ENCODE results near the gene PALM. TPM values are rescaled to one million over a fixed set of nuclear protein-coding genes. Genes with fewer than 3 reads are reported as not detected.
"Not testable (repeated sequence)": the region's sequence is repeated elsewhere in the genome, so short reads cannot be mapped to it uniquely, and the experiment has no call there.

The PALM gene
- 4.4 and 4.6 TPM in 2 replicates for total RNA-seq (2014; rRNA removed; shearing (Covaris generic))

GRCh38 chr19:708154-709143, at the start of gene PALM:
PALM (plus strand) TSS chr19:708935; CDS start chr19:709147, 212 bp downstream.
- H3K27ac ChIP-seq: no peak within 1 kb of the TSS
- DNase-seq: peak in 1 of 2 experiments; percentile 40
- H3K9me3 ChIP-seq (replicated peaks): no peaks in the 10 kb centered on the region

GRCh38 chr19:660793-661426, 47.8 kb upstream of the PALM start:
- H3K4me1 ChIP-seq: peaks cover 10% of the 10 kb centered on the region
- H3K9me3 ChIP-seq (replicated peaks): no peaks in the 10 kb centered on the region
- no peaks in the 10 kb centered on the region; the same call in 1 of the 2 replicates for H3K36me3 ChIP-seq
- no peak overlapping the region for H3K4me3 ChIP-seq
- no peak for DNase-seq
- no peaks in the 10 kb centered on the region for H3K27me3 ChIP-seq
- H3K27ac ChIP-seq: no peak overlapping the region

More at GRCh38 chr19:708154-709143, at the start of gene PALM:
- Histone ChIP-seq H3K4me3 (peak within 1 kb of the TSS; percentile 55), H3K4me1 (no peaks in the 10 kb centered on the region), H3K36me3 (no peaks in the 10 kb centered on the region), H3K27me3 (peaks cover 14% of the 10 kb centered on the region; the same call in 1 of the 2 replicates)

GRCh38 chr19:661427-662196, 47.1 kb upstream of the PALM start:
- H3K9me3 ChIP-seq (replicated peaks): no peaks in the 10 kb centered on the region
- H3K36me3 ChIP-seq: no peaks in the 10 kb centered on the region; the same call in 1 of the 2 replicates
- no peaks in the 10 kb centered on the region for H3K27me3 ChIP-seq
- H3K4me3 ChIP-seq: peak overlapping the region; percentile 96
- DNase-seq: no peak
- peaks cover 10% of the 10 kb centered on the region for H3K4me1 ChIP-seq
- 0 out of 2 replicates have a peak overlapping the region, but pooled peaks have one; percentile 38 for H3K27ac ChIP-seq

GRCh38 chr19:662207-662961, 46.4 kb upstream of the PALM start:
- no peaks in the 10 kb centered on the region for H3K9me3 ChIP-seq (replicated peaks)
- peak; percentile 34 to 36 for DNase-seq
- H3K36me3 ChIP-seq: no peaks in the 10 kb centered on the region; the same call in 1 of the 2 replicates
- peak overlapping the region; percentile 38; the same call in 1 of the 2 replicates for H3K27ac ChIP-seq
- peak overlapping the region; percentile 96 for H3K4me3 ChIP-seq
- H3K27me3 ChIP-seq: no peaks in the 10 kb centered on the region
- H3K4me1 ChIP-seq: peaks cover 2% of the 10 kb centered on the region; the same call in 1 of the 2 replicates

- DNase-seq: peak; percentile 86 to 90
- Histone ChIP-seq H3K4me1 (no peaks in the 10 kb centered on the region), H3K36me3 (no peaks in the 10 kb centered on the region), H3K9me3 (replicated peaks) (no peaks in the 10 kb centered on the region), H3K4me3 (peak within 1 kb of the TSS; percentile 96), H3K27ac (peak within 1 kb of the TSS; percentile 38; the same call in 1 of the 2 replicates), H3K27me3 (no peaks in the 10 kb centered on the region)
These were observed 45.6 kb upstream of the PALM start, which contains the start of gene RNF126 for GRCh38 chr19:662962-663681. RNF126 (minus strand) TSS chr19:663214; CDS start chr19:663121, 93 bp downstream.

- Histone ChIP-seq H3K27ac (no peak overlapping the region), H3K4me1 (no peaks in the 10 kb centered on the region), H3K27me3 (no peaks in the 10 kb centered on the region), H3K4me3 (peak overlapping the region; percentile 54), H3K9me3 (replicated peaks) (peaks cover 3% of the 10 kb centered on the region; the same call in 1 of the 2 replicates), H3K36me3 (no peaks in the 10 kb centered on the region)
- DNase-seq: no peak
These were observed 45.0 kb upstream of the PALM start for GRCh38 chr19:663682-664117.

GRCh38 chr19:664913-665443, 43.8 kb upstream of the PALM start:
- H3K4me3 ChIP-seq: no peak overlapping the region

GRCh38 chr19:666985-667573, 41.7 kb upstream of the PALM start:
- H3K4me3 ChIP-seq; H3K27me3 ChIP-seq; H3K27ac ChIP-seq; H3K36me3 ChIP-seq; H3K4me1 ChIP-seq; H3K9me3 ChIP-seq (replicated peaks); DNase-seq: not testable (repeated sequence)

More at GRCh38 chr19:664913-665443, 43.8 kb upstream of the PALM start:
- Histone ChIP-seq H3K27ac (no peak overlapping the region), H3K9me3 (replicated peaks) (peaks cover 4% of the 10 kb centered on the region; the same call in 1 of the 2 replicates), H3K4me1 (0 out of 2 replicates have a peak, but pooled peaks cover 3% of the 10 kb centered on the region), H3K36me3 (no peaks in the 10 kb centered on the region), H3K27me3 (no peaks in the 10 kb centered on the region)
- peak; percentile 80 to 89 for DNase-seq

GRCh38 chr19:668675-669434, 39.9 kb upstream of the PALM start:
- peak; percentile 40 to 51 for DNase-seq
- H3K27ac ChIP-seq: peak overlapping the region; percentile 28; the same call in 1 of the 2 replicates
- H3K36me3 ChIP-seq; H3K4me3 ChIP-seq; H3K4me1 ChIP-seq; H3K27me3 ChIP-seq; H3K9me3 ChIP-seq (replicated peaks): not testable (repeated sequence)

GRCh38 chr19:670609-671075, 38.1 kb upstream of the PALM start:
- Histone ChIP-seq H3K27ac (no peak overlapping the region), H3K9me3 (replicated peaks) (peaks cover 4% of the 10 kb centered on the region; the same call in 1 of the 2 replicates), H3K4me1 (peaks cover 11% of the 10 kb centered on the region), H3K27me3 (no peaks in the 10 kb centered on the region), H3K36me3 (no peaks in the 10 kb centered on the region), H3K4me3 (no peak overlapping the region)
- no peak for DNase-seq

- no peaks in the 10 kb centered on the region for H3K27me3 ChIP-seq
- no peak for DNase-seq
- H3K4me1 ChIP-seq: peaks cover 13% of the 10 kb centered on the region
- no peaks in the 10 kb centered on the region for H3K36me3 ChIP-seq
- no peak overlapping the region for H3K27ac ChIP-seq
- no peaks in the 10 kb centered on the region for H3K9me3 ChIP-seq (replicated peaks)
- no peak overlapping the region for H3K4me3 ChIP-seq
These were observed 34.2 kb upstream of the PALM start for GRCh38 chr19:674282-675151.
